Esophagus muscularis mucosa (tissue), 4 donors: ENCODE data around the gene KDSR. TPM values are rescaled to one million over a fixed set of nuclear protein-coding genes. Genes with fewer than 3 reads are reported as not detected.

ENCODE experiments used
- DNase-seq: peaks from one replicate; pipeline ENCODE4 v3.0.0-alpha.2; 2017; ENCODE audit errors: extremely low spot score
- H3K27ac ChIP-seq, 4 donors: fragments of 200-600 bp; sonication (generic); replicated peaks in 1 of 4; 1 replicate in 3 of 4; 2 replicates in 1 of 4; pipeline ENCODE4 v1.5.1; 2016 to 2019; ENCODE audit warnings: mild to moderate bottlenecking in 1 of 4
- H3K27me3 ChIP-seq, 4 donors: fragments of 200-600 bp; sonication (generic); one replicate each; pipeline versions ENCODE4 v1.5.1 to v1.6.0; 2016 to 2019
- H3K36me3 ChIP-seq, 4 donors: fragments of 200-600 bp; sonication (generic); one replicate each; pipeline ENCODE4 v1.5.1; 2016 to 2019
- H3K4me1 ChIP-seq, 4 donors: fragments of 200-600 bp; sonication (generic); one replicate each; pipeline ENCODE4 v1.5.1; 2016 to 2019
- H3K4me3 ChIP-seq, 4 donors: fragments of 200-600 bp; sonication (generic); 1 replicate in 2 of 4; 2 replicates in 2 of 4; pipeline ENCODE4 v1.5.1; 2016 to 2019; ENCODE audit warnings: mild to moderate bottlenecking in 4 of 4, moderate library complexity in 1 of 4
- H3K9me3 ChIP-seq, 4 donors: fragments of 200-600 bp; sonication (generic); 1 replicate in 3 of 4; 2 replicates in 1 of 4; pipeline ENCODE4 v1.5.1; 2016 to 2019
- EP300 ChIP-seq: sonication (generic); formaldehyde crosslinking; IDR thresholded peaks from one replicate; pipeline ENCODE4 v1.6.1; 2017; ENCODE audit warnings: antibody characterized with exemption
- POLR2A ChIP-seq: fragments of 450-650 bp; IDR thresholded peaks from one replicate; pipeline ENCODE4 v1.6.1; 2017; ENCODE audit warnings: antibody characterized with exemption, moderate library complexity, mild to moderate bottlenecking, low read depth
- POLR2AphosphoS5 ChIP-seq, 2 donors: sonication (generic); formaldehyde crosslinking; IDR thresholded peaks; one replicate each; pipeline ENCODE4 v1.6.1; 2017; ENCODE audit warnings: antibody characterized with exemption in 2 of 2
- WGBS: methylation state at CpG from one replicate; pipeline ENCODE4 v1.1.5; 2018; 5-methylcytosine and 5-hydroxymethylcytosine counted together
- intact Hi-C: fragments of 100-400 bp; cut with DNase I; formaldehyde crosslinking; loops from one replicate; pipeline ENCODE4 v1.15.1; 2023
- total RNA-seq, 4 donors: library from RNA; depleted of rRNA; stranded (reverse); fragments of >200 nt; gene quantifications; one replicate each; pipeline versions ENCODE4 v1.1.0 to v1.2.1, GENCODE V29; 2016
- TF ChIP-seq, protein P1 (sequence below), 3 experiments: fragments of 200-600 bp in 2 of 3; fragments of 450-650 bp in 1 of 3; sonication (generic) in 2 of 3; IDR thresholded peaks; one replicate each; pipeline ENCODE4 v1.5.1; 2017 to 2019; ENCODE audit warnings: antibody characterized with exemption in 3 of 3, mild to moderate bottlenecking in 2 of 3, moderate library complexity in 1 of 3

KDSR gene
- total RNA-seq, 4 donors from 2014 or later = 41.8 to 58.8 (median 49.8) TPM

DNA sequence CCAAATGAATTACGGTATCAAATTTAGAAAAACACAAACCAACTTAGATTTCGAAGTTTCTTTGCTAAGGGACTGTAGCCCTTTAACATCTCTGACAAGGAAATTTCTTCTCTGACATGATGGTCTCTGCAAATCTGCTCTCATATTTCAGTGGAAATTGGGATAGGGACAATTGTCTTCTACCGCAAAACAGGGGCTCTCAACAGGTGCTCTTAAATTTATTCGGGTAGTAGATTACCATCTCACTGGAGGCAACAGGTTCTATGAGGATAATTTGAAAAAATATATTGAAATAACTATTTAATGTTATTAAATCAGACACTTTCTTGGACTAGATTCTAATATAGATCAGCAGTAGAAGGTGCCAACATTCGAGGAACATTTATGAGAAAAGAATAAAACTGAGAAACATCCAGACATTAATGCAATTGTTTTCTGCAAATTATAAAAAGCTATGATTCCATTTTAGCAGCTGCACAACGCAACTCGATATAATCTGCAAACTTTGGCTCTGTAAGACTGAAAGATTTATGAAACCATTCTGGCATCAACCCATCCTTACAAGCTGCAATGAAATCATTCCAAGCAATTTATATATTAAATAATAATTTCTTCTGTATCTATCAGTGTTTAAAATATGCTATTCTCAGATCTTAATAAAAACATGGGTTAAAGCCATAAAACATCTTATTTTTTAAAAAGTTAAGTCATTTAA, 37.4 kb downstream of the KDSR start:
- 69% methylated on average over 7 of the region's 7 CpGs for WGBS
- DNase-seq = no peak
- no peak overlapping the region for H3K4me3 ChIP-seq
- no peak for TF ChIP-seq EP300
- TF ChIP-seq, protein P1, sequence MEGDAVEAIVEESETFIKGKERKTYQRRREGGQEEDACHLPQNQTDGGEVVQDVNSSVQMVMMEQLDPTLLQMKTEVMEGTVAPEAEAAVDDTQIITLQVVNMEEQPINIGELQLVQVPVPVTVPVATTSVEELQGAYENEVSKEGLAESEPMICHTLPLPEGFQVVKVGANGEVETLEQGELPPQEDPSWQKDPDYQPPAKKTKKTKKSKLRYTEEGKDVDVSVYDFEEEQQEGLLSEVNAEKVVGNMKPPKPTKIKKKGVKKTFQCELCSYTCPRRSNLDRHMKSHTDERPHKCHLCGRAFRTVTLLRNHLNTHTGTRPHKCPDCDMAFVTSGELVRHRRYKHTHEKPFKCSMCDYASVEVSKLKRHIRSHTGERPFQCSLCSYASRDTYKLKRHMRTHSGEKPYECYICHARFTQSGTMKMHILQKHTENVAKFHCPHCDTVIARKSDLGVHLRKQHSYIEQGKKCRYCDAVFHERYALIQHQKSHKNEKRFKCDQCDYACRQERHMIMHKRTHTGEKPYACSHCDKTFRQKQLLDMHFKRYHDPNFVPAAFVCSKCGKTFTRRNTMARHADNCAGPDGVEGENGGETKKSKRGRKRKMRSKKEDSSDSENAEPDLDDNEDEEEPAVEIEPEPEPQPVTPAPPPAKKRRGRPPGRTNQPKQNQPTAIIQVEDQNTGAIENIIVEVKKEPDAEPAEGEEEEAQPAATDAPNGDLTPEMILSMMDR (IDR thresholded peaks at IDR 0.05) = no peak
- no peak for TF ChIP-seq POLR2AphosphoS5 (IDR thresholded peaks at IDR 0.05)
- TF ChIP-seq POLR2A = no peak
- H3K27me3 ChIP-seq = no peaks in the 10 kb centered on the region
- no peak overlapping the region for H3K27ac ChIP-seq
- intact Hi-C loops = no loop called here
- no peaks in the 10 kb centered on the region for H3K4me1 ChIP-seq
- H3K9me3 ChIP-seq = no peaks in the 10 kb centered on the region
- peaks cover 15 to 46% (median 36%) of the 10 kb centered on the region in 4 donors for H3K36me3 ChIP-seq

DNA sequence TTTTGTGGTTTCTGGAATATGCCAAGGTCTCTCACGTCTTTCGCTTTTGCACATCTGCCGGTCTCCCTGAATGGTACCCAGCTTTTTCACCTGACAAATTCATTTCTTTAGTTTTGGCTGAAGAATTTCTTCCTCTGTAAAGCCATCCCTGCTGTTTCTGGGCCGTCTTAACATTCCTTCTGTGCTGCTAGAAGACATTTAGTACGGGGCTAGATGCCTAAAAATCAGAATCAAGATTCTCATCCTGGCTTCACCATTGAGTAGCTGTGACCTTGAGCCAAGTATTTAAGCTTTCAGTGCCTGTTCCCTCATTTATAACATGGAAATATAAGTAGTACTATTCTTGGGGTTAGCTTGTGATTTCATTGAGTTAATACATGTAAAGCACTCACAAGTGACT, 41.0 kb downstream of the KDSR start:
- no peak for DNase-seq
- intact Hi-C loops = no loop called here
- no peaks in the 10 kb centered on the region for H3K27me3 ChIP-seq
- peaks cover 0 to 10% (median 6%) of the 10 kb centered on the region in 4 donors for H3K36me3 ChIP-seq
- H3K4me3 ChIP-seq = no peak overlapping the region
- 88% methylated on average over 5 of the region's 5 CpGs for WGBS
- TF ChIP-seq, protein P1 (IDR thresholded peaks at IDR 0.05) = no peak
- TF ChIP-seq POLR2A = no peak
- no peak for TF ChIP-seq POLR2AphosphoS5 (IDR thresholded peaks at IDR 0.05)
- TF ChIP-seq EP300 = no peak
- no peak overlapping the region for H3K27ac ChIP-seq
- H3K9me3 ChIP-seq = no peaks in the 10 kb centered on the region
- peaks cover 6 to 18% (median 16%) of the 10 kb centered on the region in 4 donors for H3K4me1 ChIP-seq

DNA sequence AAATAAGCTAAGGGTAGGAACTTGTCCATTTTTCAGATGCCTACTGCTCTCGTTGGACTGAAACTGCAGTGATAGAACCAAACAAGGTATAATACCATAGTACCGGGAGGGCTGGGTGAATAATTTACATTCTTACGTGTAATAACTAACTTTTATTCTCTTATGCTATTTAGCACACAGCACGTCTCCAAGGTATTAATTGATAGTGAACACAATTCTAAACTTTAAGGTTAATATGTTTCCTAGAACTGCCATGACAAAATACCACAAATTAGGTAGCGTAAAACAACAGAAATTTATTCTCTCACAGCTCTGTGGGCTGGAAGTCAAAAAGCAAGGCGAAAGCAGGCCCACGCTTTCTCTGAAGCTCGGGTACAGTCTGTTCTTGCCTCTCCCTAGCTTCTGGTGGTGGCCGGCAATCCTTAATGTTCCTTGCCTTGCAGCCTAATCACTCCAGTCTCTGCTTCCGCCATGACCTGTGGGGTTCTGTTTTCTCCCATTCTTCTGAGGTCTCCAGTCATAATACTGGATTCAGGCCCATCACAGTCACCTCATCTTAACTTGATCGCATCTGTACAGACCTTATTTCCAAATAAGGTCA, 41.8 kb downstream of the KDSR start:
- Histone ChIP-seq H3K4me3 (no peak overlapping the region), H3K4me1 (peaks cover 10 to 23% (median 23%) of the 10 kb centered on the region in 4 donors), H3K36me3 (peaks cover 0 to 4% (median 2%) of the 10 kb centered on the region in 4 donors), H3K9me3 (no peaks in the 10 kb centered on the region), H3K27me3 (no peaks in the 10 kb centered on the region), H3K27ac (no peak overlapping the region)
- 93% methylated on average over 11 of the region's 11 CpGs for WGBS
- intact Hi-C loops = no loop called here
- TF ChIP-seq POLR2A = no peak
- TF ChIP-seq, protein P1 (IDR thresholded peaks at IDR 0.05) = no peak
- TF ChIP-seq POLR2AphosphoS5 (IDR thresholded peaks at IDR 0.05) = no peak
- TF ChIP-seq EP300 = no peak
- DNase-seq = no peak

DNA sequence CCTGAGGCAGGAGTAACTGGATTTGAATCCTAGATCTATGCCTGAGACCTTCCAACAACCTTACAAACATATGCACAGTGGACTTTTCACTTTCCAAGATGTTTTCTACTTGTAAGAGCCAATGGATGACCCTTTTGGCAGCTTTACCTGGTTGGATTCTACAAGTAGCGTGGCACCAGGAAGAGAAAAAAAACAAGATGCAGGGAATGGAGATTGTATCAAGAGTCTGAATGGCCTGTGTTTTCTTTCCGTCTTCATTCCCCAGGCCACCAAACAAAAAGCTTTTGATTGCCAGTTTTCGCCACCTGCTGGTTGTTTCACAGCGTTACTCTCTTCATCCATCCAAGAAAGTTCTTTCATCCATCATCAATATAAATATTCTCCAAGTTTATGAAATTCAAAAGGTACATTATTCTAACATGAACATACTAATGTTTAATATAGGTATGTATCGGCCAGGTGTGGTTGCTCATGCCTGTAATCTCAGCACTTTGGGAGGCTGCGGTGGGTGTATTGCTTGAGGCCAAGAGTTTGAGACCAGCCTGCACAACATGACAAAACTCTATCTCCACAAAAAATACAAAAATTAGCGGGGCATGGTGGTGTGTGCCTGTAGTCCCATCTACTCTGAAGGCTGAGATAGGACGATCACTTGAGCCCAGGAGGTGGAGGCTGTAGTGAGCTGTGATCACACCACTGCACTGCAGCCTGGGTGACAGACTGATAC, 43.9 kb downstream of the KDSR start:
- no peak overlapping the region for H3K4me3 ChIP-seq
- DNase-seq = no peak
- no peak for TF ChIP-seq EP300
- TF ChIP-seq, protein P1 (IDR thresholded peaks at IDR 0.05) = peak; percentile 75 to 94 (median 82)
- no peaks in the 10 kb centered on the region for H3K36me3 ChIP-seq
- no peaks in the 10 kb centered on the region for H3K9me3 ChIP-seq
- peaks cover 0 to 4% (median 0%) of the 10 kb centered on the region in 4 donors for H3K27me3 ChIP-seq
- H3K4me1 ChIP-seq = peaks cover 15 to 34% (median 26%) of the 10 kb centered on the region in 4 donors
- H3K27ac ChIP-seq = peak overlapping the region; percentile 52 to 93 (median 90)
- intact Hi-C loops = loop anchor here (2.0 kb wide), 2 partner anchors 192 to 306 kb away; no protein-coding TSS in a partner anchor
- 27% methylated on average over 8 of the region's 8 CpGs for WGBS
